ENCODE measurements around the gene GIMAP4.
"Not testable (repeated sequence)": the region's sequence is repeated elsewhere in the genome, so short reads cannot be mapped to it uniquely, and the experiment has no call there.

The GIMAP4 gene

GRCh38 chr7:150572496-150572895 lies 5.3 kb downstream of the GIMAP4 start:
- no peak overlapping the region for H3K4me3 ChIP-seq (replicated peaks; ENCODE audit: low read depth, low read length)

GRCh38 chr7:150579979-150580637 lies 12.9 kb downstream of the GIMAP4 start:
- H3K4me3 ChIP-seq (replicated peaks; ENCODE audit: low read depth, low read length); DNase-seq (ENCODE audit: low read depth): not testable (repeated sequence)

More at GRCh38 chr7:150572496-150572895, 5.3 kb downstream of the GIMAP4 start:
- DNase-seq (ENCODE audit: low read depth), result no peak
- TF ChIP-seq CTCF (IDR thresholded peaks at IDR 0.05; ENCODE audit: low read length, missing control alignments), result no peak

- TF ChIP-seq CTCF (IDR thresholded peaks at IDR 0.05; ENCODE audit: low read length, missing control alignments), result no peak
- no peak for DNase-seq (ENCODE audit: low read depth)
- no peak overlapping the region for H3K4me3 ChIP-seq (replicated peaks; ENCODE audit: low read depth, low read length)
Observed at GRCh38 chr7:150580638-150581394, 13.6 kb downstream of the GIMAP4 start.

GRCh38 chr7:150585199-150585598 lies 18.0 kb downstream of the GIMAP4 start:
- DNase-seq (ENCODE audit: low read depth), result no peak
- no peak for TF ChIP-seq CTCF (IDR thresholded peaks at IDR 0.05; ENCODE audit: low read length, missing control alignments)
- no peak overlapping the region for H3K4me3 ChIP-seq (replicated peaks; ENCODE audit: low read depth, low read length)

- TF ChIP-seq CTCF (IDR thresholded peaks at IDR 0.05; ENCODE audit: low read length, missing control alignments), result no peak
- no peak for DNase-seq (ENCODE audit: low read depth)
- no peak overlapping the region for H3K4me3 ChIP-seq (replicated peaks; ENCODE audit: low read depth, low read length)
Observed at GRCh38 chr7:150586068-150586784, 19.0 kb downstream of the GIMAP4 start.

- TF ChIP-seq CTCF (IDR thresholded peaks at IDR 0.05; ENCODE audit: low read length, missing control alignments), result no peak
- H3K4me3 ChIP-seq (replicated peaks; ENCODE audit: low read depth, low read length), result no peak overlapping the region
- no peak for DNase-seq (ENCODE audit: low read depth)
Observed at GRCh38 chr7:150586785-150587152, 19.6 kb downstream of the GIMAP4 start.

GRCh38 chr7:150587551-150587950 lies 20.4 kb downstream of the GIMAP4 start:
- TF ChIP-seq CTCF (IDR thresholded peaks at IDR 0.05; ENCODE audit: low read length, missing control alignments), result no peak
- DNase-seq (ENCODE audit: low read depth), result no peak
- H3K4me3 ChIP-seq (replicated peaks; ENCODE audit: low read depth, low read length), result no peak overlapping the region
